B cell (primary cell): ENCODE data around the gene HTR6. TPM values are rescaled to one million over a fixed set of nuclear protein-coding genes. Genes with fewer than 3 reads are reported as not detected.

Experiments used
- ATAC-seq: fragments of 200-7000 bp; cut with Tn5 transposase; one replicate; pipeline ENCODE4 v1.10.0; 2021; ENCODE audit warnings: low read depth, mild to moderate bottlenecking, moderate number of reproducible peaks, moderate library complexity
- CTCF ChIA-PET: fragments of 350-600 bp; sonication (Branson Sonifier 250); formaldehyde crosslinking; loops from one replicate; lab custom pipeline; 2021; ENCODE audit warnings: antibody characterized with exemption, inconsistent platforms; lab: Charles Lee
- POLR2A ChIA-PET: fragments of 350-600 bp; sonication (Branson Sonifier 250); formaldehyde crosslinking; loops from one replicate; lab custom pipeline; 2021; ENCODE audit warnings: antibody characterized with exemption; lab: Charles Lee
- DNase-seq: peaks from one replicate; pipeline ENCODE4 v3.0.0; 2013
- H2AFZ ChIP-seq: 2 replicates; pipeline ENCODE4 v1.6.1; 2012; ENCODE audit warnings: mild to moderate bottlenecking, low read depth, low read length; ENCODE audit not compliant: insufficient read depth, poor library complexity, severe bottlenecking
- H3K27ac ChIP-seq, 2 donors: 1 replicate in 1 of 2; 2 replicates in 1 of 2; pipeline ENCODE4 v1.5.1; 2012 to 2013; ENCODE audit warnings: low read length in 2 of 2, mild to moderate bottlenecking in 2 of 2, moderate library complexity in 1 of 2
- H3K27me3 ChIP-seq, 4 experiments: fragments of 200-600 bp in 1 of 4; sonication (generic) in 1 of 4; replicated peaks in 1 of 4; 1 replicate in 2 of 4; 2 replicates in 2 of 4; pipeline versions ENCODE4 v1.6.1 to v1.7.0; 2013 to 2016; ENCODE audit warnings: low read length in 3 of 4, mild to moderate bottlenecking in 2 of 4, mixed read lengths in 1 of 4, moderate library complexity in 1 of 4; ENCODE audit not compliant: insufficient read depth in 4 of 4, control insufficient read depth in 3 of 4; ENCODE audit errors: control extremely low read depth in 1 of 4
- H3K36me3 ChIP-seq, 2 experiments: replicated peaks in 1 of 2; 1 replicate in 1 of 2; 2 replicates in 1 of 2; pipeline versions ENCODE4 v1.6.1 to v1.7.1; 2013; ENCODE audit warnings: low read length in 1 of 2; ENCODE audit not compliant: insufficient read depth in 2 of 2, control insufficient read depth in 1 of 2; ENCODE audit errors: control extremely low read depth in 1 of 2, extremely low read depth in 1 of 2
- H3K4me1 ChIP-seq, 2 donors: fragments of 200-600 bp in 1 of 2; sonication (generic) in 1 of 2; 1 replicate in 1 of 2; 2 replicates in 1 of 2; pipeline versions ENCODE4 v1.5.1 to v1.6.1; 2013 to 2017; ENCODE audit warnings: low read length in 2 of 2; ENCODE audit not compliant: control insufficient read depth in 2 of 2, insufficient read depth in 2 of 2
- H3K4me2 ChIP-seq: replicated peaks from 2 replicates; pipeline ENCODE3; 2012; ENCODE audit warnings: mild to moderate bottlenecking, low read depth, low read length; ENCODE audit not compliant: poor library complexity, severe bottlenecking
- H3K4me3 ChIP-seq, 5 experiments: fragments of 200-600 bp in 1 of 5; sonication (generic) in 1 of 5; 1 replicate in 3 of 5; 2 replicates in 2 of 5; pipeline versions ENCODE4 v1.5.1 to v1.7.0; 2011 to 2016; ENCODE audit warnings: low read length in 4 of 5, mild to moderate bottlenecking in 4 of 5, low read depth in 2 of 5, control low read depth in 1 of 5, moderate library complexity in 1 of 5; ENCODE audit not compliant: insufficient read depth in 1 of 5; ENCODE audit errors: control extremely low read depth in 1 of 5, extremely low read depth in 1 of 5
- H3K79me2 ChIP-seq: fragments of 200-600 bp; sonication (generic); one replicate; pipeline ENCODE4 v1.6.0; 2016; ENCODE audit warnings: low read length; ENCODE audit not compliant: control insufficient read depth, insufficient read depth
- H3K9ac ChIP-seq: fragments of 200-600 bp; sonication (generic); 2 replicates; pipeline ENCODE4 v1.6.1; 2017; ENCODE audit warnings: mild to moderate bottlenecking, low read length, moderate library complexity
- H3K9me3 ChIP-seq, 3 donors: one replicate each; pipeline versions ENCODE4 v1.6.1 to v1.7.1; 2013; ENCODE audit warnings: low read length in 2 of 3; ENCODE audit not compliant: control insufficient read depth in 2 of 3, insufficient read depth in 1 of 3; ENCODE audit errors: control extremely low read depth in 1 of 3
- H4K20me1 ChIP-seq: 2 replicates; pipeline ENCODE4 v1.6.0; 2012; ENCODE audit warnings: mild to moderate bottlenecking, low read length; ENCODE audit not compliant: insufficient read depth, control insufficient read depth, poor library complexity, severe bottlenecking
- H3K27ac Mint-ChIP-seq: one replicate; pipeline ENCODE4 v1.8.0; 2021; ENCODE audit warnings: mixed read lengths
- H3K27me3 Mint-ChIP-seq: one replicate; pipeline ENCODE4 v1.8.0; 2021; ENCODE audit warnings: mixed read lengths
- H3K4me1 Mint-ChIP-seq: one replicate; pipeline ENCODE4 v1.8.0; 2021; ENCODE audit warnings: mixed read lengths
- H3K4me3 Mint-ChIP-seq: one replicate; pipeline ENCODE4 v1.8.0; 2021; ENCODE audit warnings: mixed read lengths
- H3K9me3 Mint-ChIP-seq: one replicate; pipeline ENCODE4 v1.8.0; 2022; ENCODE audit warnings: mixed read lengths; ENCODE audit not compliant: insufficient read depth
- EZH2 ChIP-seq: IDR thresholded peaks from 2 replicates; pipeline ENCODE4 v1.6.1; 2012; ENCODE audit warnings: borderline replicate concordance, low read depth, mild to moderate bottlenecking, moderate library complexity, low read length; ENCODE audit not compliant: insufficient read depth, poor library complexity, severe bottlenecking
- WGBS: methylation state at CpG from one replicate; pipeline ENCODE4 v1.1.5; 2013; ENCODE audit warnings: missing lambda C conversion rate; ENCODE audit not compliant: insufficient coverage; 5-methylcytosine and 5-hydroxymethylcytosine counted together
- intact Hi-C: fragments of 100-400 bp; cut with micrococcal nuclease; formaldehyde crosslinking; loops from one replicate; pipeline ENCODE4 v1.10.0; 2022
- polyA plus RNA-seq: library from polyadenylated mRNA; depleted of rRNA; stranded (reverse); fragments of >200 nt; gene quantifications from 2 replicates; pipeline ENCODE4 v1.2.3, GENCODE V29; 2012
- total RNA-seq, 2 donors: library from RNA; stranded (reverse); fragments of 120-200 nt in 1 of 2; gene quantifications; 1 replicate in 1 of 2; 2 replicates in 1 of 2; pipeline versions ENCODE4 v1.2.3 to v1.2.4, GENCODE V29; 2013 to 2022
- TF ChIP-seq, protein P1 (sequence below): fragments of 200-600 bp; IDR thresholded peaks from one replicate; pipeline ENCODE4 v1.8.0; 2022; ENCODE audit warnings: antibody characterized with exemption, mild to moderate bottlenecking

The HTR6 gene
- total and polyA plus RNA-seq, 2 donors (not counting 1 experiment from before 2014, with no cell fraction given), result not detected

DNA sequence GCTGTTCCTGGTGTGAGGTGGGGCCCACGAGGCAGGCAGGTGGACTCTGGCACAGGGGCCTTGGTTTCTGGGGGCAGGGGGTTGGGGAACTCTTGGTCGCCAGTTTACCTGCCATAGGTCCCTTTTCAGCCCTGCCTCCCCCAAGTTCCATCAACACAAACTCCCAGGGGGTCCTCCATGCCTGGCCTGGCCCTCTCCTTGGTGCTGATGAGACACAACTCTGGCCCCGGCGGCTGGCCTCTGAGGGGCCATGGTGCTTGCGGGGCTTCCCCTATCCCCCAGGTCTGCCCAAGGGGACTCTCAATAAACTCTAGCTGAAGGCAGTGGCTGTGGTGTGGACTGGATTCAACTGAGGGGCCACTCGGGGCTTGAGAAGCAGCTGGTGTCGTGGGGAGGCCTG is 16.0 kb downstream of the HTR6 start:
- H3K9ac ChIP-seq, result no peak overlapping the region
- DNase-seq, result no peak
- no peak overlapping the region for H3K27ac ChIP-seq
- ChIA-PET POLR2A (no interaction called here), CTCF (interaction anchor here (1.7 kb wide), 1 partner anchor 19 kb away, joined by 12 read pairs; no protein-coding TSS in a partner anchor)
- peaks cover 11% of the 10 kb centered on the region for H3K27me3 Mint-ChIP-seq
- intact Hi-C loops, result no loop called here
- H3K9me3 Mint-ChIP-seq, result no peaks in the 10 kb centered on the region
- 89% methylated on average over 6 of the region's 7 CpGs for WGBS
- no peak overlapping the region for H3K4me2 ChIP-seq
- no peaks in the 10 kb centered on the region for H3K4me1 Mint-ChIP-seq
- no peak for ATAC-seq
- H3K4me3 ChIP-seq, result no peak overlapping the region
- no peak overlapping the region for H2AFZ ChIP-seq
- peaks cover 0 to 3% of the 10 kb centered on the region in 2 experiments for H3K36me3 ChIP-seq
- TF ChIP-seq EZH2, result no peak
- TF ChIP-seq, protein P1, sequence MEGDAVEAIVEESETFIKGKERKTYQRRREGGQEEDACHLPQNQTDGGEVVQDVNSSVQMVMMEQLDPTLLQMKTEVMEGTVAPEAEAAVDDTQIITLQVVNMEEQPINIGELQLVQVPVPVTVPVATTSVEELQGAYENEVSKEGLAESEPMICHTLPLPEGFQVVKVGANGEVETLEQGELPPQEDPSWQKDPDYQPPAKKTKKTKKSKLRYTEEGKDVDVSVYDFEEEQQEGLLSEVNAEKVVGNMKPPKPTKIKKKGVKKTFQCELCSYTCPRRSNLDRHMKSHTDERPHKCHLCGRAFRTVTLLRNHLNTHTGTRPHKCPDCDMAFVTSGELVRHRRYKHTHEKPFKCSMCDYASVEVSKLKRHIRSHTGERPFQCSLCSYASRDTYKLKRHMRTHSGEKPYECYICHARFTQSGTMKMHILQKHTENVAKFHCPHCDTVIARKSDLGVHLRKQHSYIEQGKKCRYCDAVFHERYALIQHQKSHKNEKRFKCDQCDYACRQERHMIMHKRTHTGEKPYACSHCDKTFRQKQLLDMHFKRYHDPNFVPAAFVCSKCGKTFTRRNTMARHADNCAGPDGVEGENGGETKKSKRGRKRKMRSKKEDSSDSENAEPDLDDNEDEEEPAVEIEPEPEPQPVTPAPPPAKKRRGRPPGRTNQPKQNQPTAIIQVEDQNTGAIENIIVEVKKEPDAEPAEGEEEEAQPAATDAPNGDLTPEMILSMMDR, result no peak
- no peaks in the 10 kb centered on the region for H3K79me2 ChIP-seq
- H3K27me3 ChIP-seq, result peaks cover 0 to 4% (median 1%) of the 10 kb centered on the region in 4 experiments
- H3K4me3 Mint-ChIP-seq, result no peak overlapping the region
- no peaks in the 10 kb centered on the region for H3K4me1 ChIP-seq
- H3K27ac Mint-ChIP-seq, result no peak overlapping the region
- H4K20me1 ChIP-seq, result no peaks in the 10 kb centered on the region
- no peaks in the 10 kb centered on the region for H3K9me3 ChIP-seq

GRCh38 chr1:19682257-19682656 is 17.6 kb downstream of the HTR6 start:
- peaks cover 2% of the 10 kb centered on the region for H3K27me3 Mint-ChIP-seq
- CTCF ChIA-PET, result no interaction called here
- 100% methylated on average over 3 of the region's 3 CpGs for WGBS

More at GRCh38 chr1:19682257-19682656, 17.6 kb downstream of the HTR6 start:
- Mint-ChIP-seq H3K9me3 (no peaks in the 10 kb centered on the region), H3K27ac (no peak overlapping the region), H3K4me1 (no peaks in the 10 kb centered on the region), H3K4me3 (no peak overlapping the region)
- DNase-seq, result no peak
- H3K79me2 ChIP-seq, result no peaks in the 10 kb centered on the region
- peaks cover 0 to 6% of the 10 kb centered on the region in 2 experiments for H3K36me3 ChIP-seq
- no peak overlapping the region for H3K27ac ChIP-seq
- intact Hi-C loops, result no loop called here
- no peak overlapping the region for H3K9ac ChIP-seq
- no peak overlapping the region for H2AFZ ChIP-seq
- no peak overlapping the region for H3K4me3 ChIP-seq
- TF ChIP-seq, protein P1, result no peak
- no peak for TF ChIP-seq EZH2
- ATAC-seq, result no peak
- POLR2A ChIA-PET, result interaction anchor here (0.5 kb wide), 1 partner anchor 141 kb away, joined by 5 read pairs; no protein-coding TSS in a partner anchor
- H3K4me1 ChIP-seq, result no peaks in the 10 kb centered on the region
- H3K27me3 ChIP-seq, result no peaks in the 10 kb centered on the region
- H3K4me2 ChIP-seq, result no peak overlapping the region
- no peaks in the 10 kb centered on the region for H4K20me1 ChIP-seq
- H3K9me3 ChIP-seq, result peaks cover 0 to 4% (median 0%) of the 10 kb centered on the region in 3 donors
